ENCODE data around the gene PET117. TPM values are rescaled to one million over a fixed set of nuclear protein-coding genes. Genes with fewer than 3 reads are reported as not detected.

The PET117 gene
- polyA plus RNA-seq, 1 donor from 2014 or later, result 39.0 TPM

GRCh38 chr20:18187020-18187419, 49.4 kb downstream of the PET117 start:
- Histone ChIP-seq H3K36me3 (ENCODE audit: insufficient read depth, low read length) (peaks cover 11% of the 10 kb centered on the region), H3K79me2 (replicated peaks; ENCODE audit: insufficient read depth, low read length) (no peaks in the 10 kb centered on the region), H3K9ac (ENCODE audit: low read length) (no peak overlapping the region)

GRCh38 chr20:18188434-18188833, 50.8 kb downstream of the PET117 start:
- Histone ChIP-seq H3K36me3 (ENCODE audit: insufficient read depth, low read length) (peaks cover 11% of the 10 kb centered on the region), H2AFZ (ENCODE audit: low read depth, low read length) (no peak overlapping the region), H3K4me2 (ENCODE audit: low read length) (no peak overlapping the region), H3F3A (ENCODE audit: insufficient read depth, low read length, poor library complexity, severe bottlenecking) (no peaks in the 10 kb centered on the region), H4K20me1 (ENCODE audit: insufficient read depth) (no peaks in the 10 kb centered on the region), H3K9ac (ENCODE audit: low read length) (no peak overlapping the region), H3K9me3 (ENCODE audit: low read length) (no peaks in the 10 kb centered on the region), H3K4me3 (ENCODE audit: low read length) (no peak overlapping the region), H3K79me2 (replicated peaks; ENCODE audit: insufficient read depth, low read length) (no peaks in the 10 kb centered on the region), H3K27me3 (ENCODE audit: insufficient read depth, low read depth, low read length) (no peaks in the 10 kb centered on the region), H3K9me2 (ENCODE audit: insufficient read depth, low read length) (no peaks in the 10 kb centered on the region), H3K27ac (ENCODE audit: low read length) (no peak overlapping the region)
- TF ChIP-seq TAF1 (IDR thresholded peaks at IDR 0.05; ENCODE audit: low read depth), result no peak

More at GRCh38 chr20:18187020-18187419, 49.4 kb downstream of the PET117 start:
- Histone ChIP-seq H3K4me2 (ENCODE audit: low read length) (no peak overlapping the region), H4K20me1 (ENCODE audit: insufficient read depth) (no peaks in the 10 kb centered on the region), H3F3A (ENCODE audit: insufficient read depth, low read length, poor library complexity, severe bottlenecking) (no peaks in the 10 kb centered on the region), H2AFZ (ENCODE audit: low read depth, low read length) (no peak overlapping the region), H3K9me2 (ENCODE audit: insufficient read depth, low read length) (no peaks in the 10 kb centered on the region), H3K4me3 (ENCODE audit: low read length) (no peak overlapping the region), H3K27ac (ENCODE audit: low read length) (no peak overlapping the region), H3K27me3 (ENCODE audit: insufficient read depth, low read depth, low read length) (no peaks in the 10 kb centered on the region), H3K9me3 (ENCODE audit: low read length) (no peaks in the 10 kb centered on the region)
- TF ChIP-seq POLR2AphosphoS5 (IDR thresholded peaks at IDR 0.05) (no peak), RAD21 (conservative IDR thresholded peaks at IDR 0.05) (no peak), CTCF (IDR thresholded peaks at IDR 0.05; ENCODE audit: poor library complexity, severe bottlenecking) (no peak), EZH2 (IDR thresholded peaks at IDR 0.05; ENCODE audit: borderline replicate concordance, insufficient read depth, low read length, poor library complexity, severe bottlenecking) (no peak), EP300 (conservative IDR thresholded peaks at IDR 0.05; ENCODE audit: poor library complexity, severe bottlenecking) (no peak)

GRCh38 chr20:18190338-18191233, 52.9 kb downstream of the PET117 start:
- Histone ChIP-seq H3K9me2 (ENCODE audit: insufficient read depth, low read length) (no peaks in the 10 kb centered on the region), H2AFZ (ENCODE audit: low read depth, low read length) (no peak overlapping the region), H3K9ac (ENCODE audit: low read length) (no peak overlapping the region), H3K36me3 (ENCODE audit: insufficient read depth, low read length) (no peaks in the 10 kb centered on the region), H3K4me2 (ENCODE audit: low read length) (no peak overlapping the region), H3K9me3 (ENCODE audit: low read length) (no peaks in the 10 kb centered on the region), H3K4me3 (ENCODE audit: low read length) (no peak overlapping the region), H3F3A (ENCODE audit: insufficient read depth, low read length, poor library complexity, severe bottlenecking) (no peaks in the 10 kb centered on the region), H4K20me1 (ENCODE audit: insufficient read depth) (no peaks in the 10 kb centered on the region), H3K27ac (ENCODE audit: low read length) (no peak overlapping the region), H3K27me3 (ENCODE audit: insufficient read depth, low read depth, low read length) (no peaks in the 10 kb centered on the region), H3K79me2 (replicated peaks; ENCODE audit: insufficient read depth, low read length) (no peaks in the 10 kb centered on the region)
- no peak for TF ChIP-seq POLR2AphosphoS5 (IDR thresholded peaks at IDR 0.05)
- no peak for TF ChIP-seq REST (IDR thresholded peaks at IDR 0.05; ENCODE audit: borderline replicate concordance)
- no peak for TF ChIP-seq EP300 (conservative IDR thresholded peaks at IDR 0.05; ENCODE audit: poor library complexity, severe bottlenecking)
